Measurements from ENCODE around the gene DNAAF3.

The DNAAF3 gene

DNA sequence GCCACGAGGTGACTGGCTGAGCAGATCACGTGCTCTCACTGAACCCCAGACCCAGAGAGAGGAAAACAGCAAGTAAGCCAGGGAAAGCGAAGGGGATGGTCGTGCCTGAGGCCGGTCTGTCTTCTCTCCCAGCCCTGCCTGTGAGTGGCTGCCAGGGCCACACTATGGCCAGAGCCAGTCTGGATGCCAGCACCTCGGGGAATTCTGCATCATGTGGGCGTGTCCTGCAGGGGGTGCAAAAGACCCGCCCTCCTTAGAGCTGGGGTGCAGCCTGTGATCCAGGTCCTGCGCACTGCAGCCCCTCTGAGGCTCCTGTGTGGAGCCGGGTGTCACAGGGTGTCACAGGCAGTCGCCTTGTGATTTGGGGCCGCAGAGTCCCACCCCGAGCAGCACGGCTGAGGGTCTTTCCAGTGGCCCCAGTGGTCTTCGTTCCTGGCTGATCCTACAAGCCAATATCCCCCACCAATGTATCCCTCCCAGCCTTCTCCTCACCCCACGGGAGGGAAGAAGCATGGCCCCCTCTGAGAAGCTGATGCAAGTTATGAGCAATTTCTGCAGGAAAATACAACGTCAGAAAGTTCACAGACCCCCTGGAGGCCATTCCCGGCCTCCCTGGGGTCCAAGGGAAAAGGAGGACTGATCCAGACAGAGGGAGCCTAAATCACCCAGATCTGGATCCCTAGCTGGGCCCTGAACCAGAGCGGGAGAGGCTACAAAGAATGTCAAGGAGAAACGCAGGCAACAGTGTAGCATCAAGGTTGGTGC, 56.7 kb downstream of the DNAAF3 start:
- TF ChIP-seq, protein P1, sequence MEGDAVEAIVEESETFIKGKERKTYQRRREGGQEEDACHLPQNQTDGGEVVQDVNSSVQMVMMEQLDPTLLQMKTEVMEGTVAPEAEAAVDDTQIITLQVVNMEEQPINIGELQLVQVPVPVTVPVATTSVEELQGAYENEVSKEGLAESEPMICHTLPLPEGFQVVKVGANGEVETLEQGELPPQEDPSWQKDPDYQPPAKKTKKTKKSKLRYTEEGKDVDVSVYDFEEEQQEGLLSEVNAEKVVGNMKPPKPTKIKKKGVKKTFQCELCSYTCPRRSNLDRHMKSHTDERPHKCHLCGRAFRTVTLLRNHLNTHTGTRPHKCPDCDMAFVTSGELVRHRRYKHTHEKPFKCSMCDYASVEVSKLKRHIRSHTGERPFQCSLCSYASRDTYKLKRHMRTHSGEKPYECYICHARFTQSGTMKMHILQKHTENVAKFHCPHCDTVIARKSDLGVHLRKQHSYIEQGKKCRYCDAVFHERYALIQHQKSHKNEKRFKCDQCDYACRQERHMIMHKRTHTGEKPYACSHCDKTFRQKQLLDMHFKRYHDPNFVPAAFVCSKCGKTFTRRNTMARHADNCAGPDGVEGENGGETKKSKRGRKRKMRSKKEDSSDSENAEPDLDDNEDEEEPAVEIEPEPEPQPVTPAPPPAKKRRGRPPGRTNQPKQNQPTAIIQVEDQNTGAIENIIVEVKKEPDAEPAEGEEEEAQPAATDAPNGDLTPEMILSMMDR (conservative IDR thresholded peaks at IDR 0.05; ENCODE audit: control insufficient read depth, insufficient read depth, low read depth, low read length), result no peak
- no peak overlapping the region for H3K4me3 ChIP-seq (ENCODE audit: control insufficient read depth, low read depth, low read length)
- DNase-seq (ENCODE audit: low read depth), result no peak
